CMK (cell line): ENCODE measurements around the gene FRMPD1.

Source experiments
- DNase-seq: peaks from one replicate; pipeline ENCODE4 v3.0.0-alpha.2; 2010; ENCODE audit warnings: low read depth

Gene FRMPD1

DNA sequence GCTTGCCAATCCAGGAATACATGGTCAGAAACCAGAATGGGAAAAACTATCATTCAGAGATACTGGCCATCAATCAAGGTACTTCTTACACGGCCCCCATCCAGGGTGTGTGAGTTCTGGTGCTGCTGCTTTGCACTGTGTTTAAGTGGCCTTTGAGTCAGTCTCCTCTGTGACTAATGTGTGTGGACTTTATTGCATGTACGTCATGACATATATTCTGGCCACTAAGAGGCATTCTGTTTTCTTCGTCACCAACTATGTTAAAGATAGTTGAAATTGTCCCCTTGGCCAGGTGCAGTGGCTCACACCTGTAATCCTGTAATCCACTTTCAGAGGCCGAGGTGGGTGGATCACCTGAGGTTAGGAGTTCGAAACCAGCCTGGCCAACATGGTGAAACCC lies 125.6 kb downstream of the FRMPD1 start:
- DNase-seq: no peak

DNA sequence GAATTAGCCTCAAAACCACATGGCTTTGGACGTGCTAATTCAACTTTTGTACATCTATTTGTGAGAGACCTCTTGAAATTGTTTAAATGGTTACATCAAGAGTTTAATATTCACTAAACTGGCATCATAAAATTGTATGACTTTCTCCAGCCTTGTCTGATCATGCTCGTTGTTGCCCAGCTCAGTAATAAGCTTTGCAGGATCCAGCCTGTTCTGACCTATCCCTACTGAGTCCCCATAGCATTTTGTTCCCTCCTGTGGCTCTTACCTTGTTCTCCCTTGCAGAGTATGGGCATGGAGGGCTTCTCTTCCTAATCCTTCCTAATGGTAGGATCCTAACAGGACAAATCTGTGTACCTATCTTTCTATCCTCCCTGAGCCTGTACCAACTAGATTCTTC lies 127.8 kb downstream of the FRMPD1 start:
- DNase-seq: no peak

DNA sequence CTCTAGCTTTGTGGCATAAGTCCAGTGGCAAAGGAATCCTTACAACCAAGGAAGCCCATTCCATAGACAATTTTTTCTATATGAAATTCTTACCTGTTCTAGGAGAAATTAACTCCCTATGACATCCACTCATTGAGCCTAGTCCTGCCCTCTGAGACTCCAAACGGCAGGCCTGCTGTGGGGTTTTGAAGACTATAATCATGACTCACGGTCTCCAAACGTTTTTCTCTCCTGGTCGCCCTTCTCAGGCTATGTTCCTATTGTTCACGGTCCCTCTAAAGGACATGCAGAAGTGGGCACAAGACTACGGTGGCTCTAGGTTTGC lies 133.5 kb downstream of the FRMPD1 start:
- no peak for DNase-seq

DNA sequence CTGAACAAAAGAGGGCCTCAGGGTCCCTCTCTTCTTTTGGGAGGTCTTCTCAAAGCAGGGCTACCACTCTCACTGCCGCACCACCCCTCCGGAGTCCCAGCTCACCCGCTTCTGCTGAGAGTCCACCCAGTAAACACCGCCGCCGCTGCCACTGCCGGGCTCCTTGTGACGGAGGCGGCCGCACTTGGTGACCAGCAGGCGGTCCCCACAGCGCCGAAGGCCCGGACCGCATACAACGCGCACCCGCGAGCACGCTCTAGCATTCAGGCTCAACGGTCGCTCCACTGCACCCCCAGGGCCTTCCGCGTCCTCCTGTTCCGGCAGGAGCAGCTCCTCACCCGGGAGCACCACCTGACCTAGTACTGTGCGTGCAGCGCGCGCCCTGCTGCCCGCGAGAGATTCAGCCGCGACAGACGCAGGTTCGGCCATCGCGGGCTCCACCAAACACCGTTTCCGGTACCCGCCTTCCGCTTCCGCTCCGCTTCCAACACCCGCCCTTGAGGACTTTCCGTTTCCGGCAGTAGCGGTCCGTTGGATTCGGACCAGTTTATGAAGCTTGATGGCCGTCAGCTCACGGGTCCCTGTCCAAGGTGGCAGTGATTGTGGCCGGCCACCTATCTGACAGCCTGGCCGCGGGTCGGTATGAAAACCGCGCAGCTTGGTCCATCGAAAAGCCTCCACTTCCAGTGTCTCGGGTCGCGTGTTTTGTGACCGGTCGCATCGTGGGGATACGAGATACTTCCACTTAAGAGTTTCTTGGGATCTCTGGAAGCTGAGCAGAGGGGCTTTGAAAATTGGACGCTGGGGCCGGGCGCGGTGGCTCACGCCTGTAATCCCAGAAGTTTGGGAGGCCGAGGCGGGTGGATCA lies 134.1 kb downstream of the FRMPD1 start, which contains the start of gene EXOSC3:
Gene EXOSC3 (minus strand): TSS at position 449 of the 868 bp plus-strand sequence. CDS start 20 bp downstream, at position 429.
- peak; percentile 83 for DNase-seq

DNA sequence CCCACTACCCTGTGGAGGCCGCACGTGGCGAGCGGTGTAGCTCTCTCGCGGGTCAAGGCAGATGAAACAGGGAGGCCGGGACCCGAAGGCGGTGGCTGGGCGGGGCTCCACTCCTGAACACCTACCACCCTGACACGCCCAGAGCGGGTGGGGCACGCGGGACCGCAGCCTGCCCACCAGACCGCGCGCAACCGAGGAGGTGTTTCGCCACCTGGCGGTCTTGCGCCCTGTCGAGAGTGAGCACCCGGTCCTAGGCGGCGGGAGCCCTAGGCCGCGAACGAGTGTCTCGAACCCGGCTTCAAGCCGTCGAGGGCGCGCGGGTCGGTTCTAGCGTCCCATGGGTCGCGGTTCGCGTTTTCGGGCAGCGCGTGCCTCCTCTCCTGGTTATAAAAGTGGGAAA lies 136.3 kb downstream of the FRMPD1 start:
- no peak for DNase-seq

DNA sequence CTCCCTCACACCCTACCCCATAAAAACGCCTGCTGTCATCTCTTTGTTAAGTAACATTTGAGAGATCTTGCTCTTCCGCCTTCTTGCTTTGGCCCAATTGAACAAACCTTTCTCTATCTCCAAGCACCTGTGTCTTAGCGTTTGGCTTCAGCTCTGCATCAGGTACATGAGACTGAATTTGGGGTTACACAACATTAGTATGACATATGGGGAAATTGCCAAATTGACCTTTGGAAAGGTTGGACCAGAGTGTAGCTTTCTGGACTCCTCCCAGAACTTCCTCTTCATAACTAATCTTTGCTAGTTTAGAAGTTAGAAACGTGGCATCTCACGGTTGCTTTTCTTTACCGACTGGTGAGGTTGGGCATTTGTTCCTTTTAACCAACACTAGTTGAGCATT lies 137.6 kb downstream of the FRMPD1 start:
- no peak for DNase-seq

DNA sequence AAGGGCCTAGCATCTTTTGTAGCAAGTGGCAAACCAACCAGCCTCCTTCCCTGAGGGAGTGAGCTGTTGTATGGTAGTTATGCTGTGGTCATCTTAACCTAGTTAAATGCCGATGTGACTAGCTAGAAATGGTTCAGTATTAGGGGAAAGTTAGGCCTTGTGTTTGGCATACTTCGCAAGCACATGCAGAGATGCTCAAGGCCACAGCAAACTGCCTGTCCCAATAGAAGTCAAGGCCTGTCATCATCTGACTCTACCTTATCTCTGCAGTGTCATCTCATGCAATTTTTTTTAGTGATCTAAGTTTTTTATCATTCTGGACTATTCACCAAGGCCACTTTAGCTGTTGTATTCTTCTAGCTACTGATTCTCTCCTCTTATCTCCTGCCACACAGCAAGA lies 139.3 kb downstream of the FRMPD1 start:
- DNase-seq: no peak

DNA sequence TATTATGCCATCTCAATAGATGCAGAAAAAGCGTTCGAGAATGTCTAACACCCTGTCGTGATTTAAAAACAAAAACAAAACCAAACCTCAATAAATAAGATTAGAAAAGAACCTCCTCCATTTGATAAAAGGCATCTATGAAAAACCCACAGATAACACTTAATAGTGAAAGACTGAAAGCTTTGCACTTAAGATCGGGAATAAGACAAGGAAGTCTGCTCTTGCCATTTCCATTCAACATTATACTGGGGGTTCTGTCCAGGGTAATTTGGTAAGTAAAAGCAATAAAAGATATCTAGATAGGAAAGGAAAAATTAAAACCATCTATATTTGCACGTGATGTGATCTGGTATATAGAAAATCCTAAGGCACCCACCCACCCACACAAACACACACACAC lies 141.4 kb downstream of the FRMPD1 start:
- DNase-seq: no peak

DNA sequence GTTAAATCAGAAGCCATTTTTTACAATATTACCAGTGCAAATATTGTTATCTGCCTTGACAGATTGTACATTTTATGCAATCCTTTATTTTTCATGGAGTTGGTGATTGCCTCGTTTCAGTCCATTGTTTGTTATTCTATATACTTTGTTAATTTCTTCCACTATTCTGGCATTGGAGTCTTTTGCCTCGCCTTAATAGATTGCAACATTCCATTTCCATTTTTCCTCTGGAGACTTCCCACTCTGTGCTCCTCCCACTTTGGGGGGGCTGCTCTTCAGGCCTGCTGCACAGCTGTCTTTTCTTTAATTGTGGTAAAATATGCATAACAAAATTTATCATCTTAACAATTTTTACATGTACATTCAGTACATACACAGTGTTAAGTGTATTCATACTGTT lies 145.5 kb downstream of the FRMPD1 start:
- no peak for DNase-seq
